Inflammatory macrophage treated with lipopolysaccharide for 4 hours (primary cell): ENCODE data around the gene CYBB.
"Not testable (repeated sequence)": the region's sequence is repeated elsewhere in the genome, so short reads cannot be mapped to it uniquely, and the experiment has no call there.

ENCODE experiments used
- DNase-seq: peaks from one replicate; pipeline ENCODE4 v3.0.0-alpha.2; 2020

Gene CYBB

DNA sequence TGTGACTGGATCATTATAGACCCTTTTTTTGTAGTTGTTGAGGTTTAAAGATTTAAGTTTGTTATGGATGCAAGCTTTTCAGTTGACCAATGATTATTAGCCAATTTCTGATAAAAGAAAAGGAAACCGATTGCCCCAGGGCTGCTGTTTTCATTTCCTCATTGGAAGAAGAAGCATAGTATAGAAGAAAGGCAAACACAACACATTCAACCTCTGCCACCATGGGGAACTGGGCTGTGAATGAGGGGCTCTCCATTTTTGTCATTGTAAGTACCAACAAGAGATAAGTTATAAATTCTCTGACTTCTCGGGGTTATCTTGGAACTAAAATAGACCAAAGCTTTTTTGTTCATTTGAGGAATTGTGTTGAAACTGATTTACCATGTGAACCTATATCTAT, at the start of gene CYBB:
CYBB (plus strand) TSS at position 203 of the 400 bp plus-strand sequence; CDS start at position 222, 19 bp downstream.
- peak; percentile 78 for DNase-seq

DNA sequence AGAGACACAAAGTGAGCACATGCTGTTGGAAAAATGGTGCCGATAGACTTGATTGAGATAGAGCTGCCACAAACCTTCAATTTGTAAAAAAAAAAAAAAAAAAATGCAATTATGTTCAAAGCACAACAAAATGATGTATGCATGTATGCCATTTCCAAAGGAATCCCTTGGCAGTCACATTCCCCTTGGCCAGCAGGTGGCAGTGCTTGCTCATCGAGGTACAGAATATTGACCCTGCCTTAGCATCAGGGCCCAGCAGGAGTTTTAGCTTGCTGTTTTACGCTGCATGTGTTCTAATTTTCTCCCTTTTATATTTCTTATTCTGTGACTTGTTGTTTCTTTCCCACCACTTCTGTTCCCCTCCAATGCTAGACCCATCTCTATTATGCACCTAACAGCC, 34.5 kb upstream of the CYBB start:
- DNase-seq = peak; percentile 72

DNA sequence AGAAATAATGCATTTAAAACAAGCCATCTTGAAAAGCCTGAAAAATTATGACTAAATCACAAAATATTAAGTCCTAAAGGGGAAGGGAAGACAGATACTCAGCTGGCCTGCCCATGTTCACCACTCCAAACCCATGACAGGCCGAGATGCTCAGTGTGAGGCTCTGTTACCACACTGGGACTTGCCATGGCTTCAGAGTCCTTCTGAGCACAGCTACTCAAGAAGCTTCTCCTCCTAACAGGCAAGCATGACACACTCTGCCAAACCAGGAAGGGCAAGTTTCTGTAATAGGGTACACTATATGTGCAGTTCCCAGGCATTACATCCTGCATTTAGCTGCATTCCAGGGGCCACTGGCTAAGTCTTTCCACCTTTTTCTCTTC, 34.0 kb upstream of the CYBB start:
- DNase-seq = peak; percentile 62

DNA sequence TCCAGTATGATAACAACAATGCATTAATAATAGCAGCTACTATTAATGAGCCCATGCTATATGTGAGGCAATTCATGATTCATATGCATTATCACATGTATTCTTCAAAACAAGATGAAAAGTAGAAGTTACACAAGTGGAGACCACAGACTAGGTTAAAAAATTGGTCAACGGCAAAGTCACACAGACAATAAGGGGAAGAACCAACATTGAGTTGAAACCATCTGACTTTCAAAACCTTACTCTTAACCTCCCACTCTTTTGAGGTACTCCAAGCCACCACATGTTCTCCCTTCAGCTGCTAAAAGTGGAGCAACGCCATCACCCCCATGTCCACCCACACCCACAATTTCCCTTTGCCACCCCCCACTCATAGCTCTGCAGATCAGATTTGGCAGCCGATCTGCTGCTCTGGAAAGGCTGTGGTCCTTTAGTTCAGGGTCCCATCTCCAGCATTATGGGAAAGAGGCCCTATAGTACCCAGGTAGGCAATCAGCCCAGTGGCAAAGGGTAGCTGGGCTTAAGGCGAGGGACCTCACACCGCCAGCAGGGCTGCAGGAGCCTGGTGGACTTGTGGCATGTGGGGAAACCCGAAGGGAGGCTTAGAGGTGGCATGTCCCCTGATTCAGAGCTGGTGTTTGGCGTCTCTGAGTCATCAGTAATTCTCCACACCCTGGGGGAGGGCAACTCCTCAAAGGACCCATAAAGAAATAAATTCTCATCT, 33.5 kb upstream of the CYBB start:
- peak; percentile 90 for DNase-seq

DNA sequence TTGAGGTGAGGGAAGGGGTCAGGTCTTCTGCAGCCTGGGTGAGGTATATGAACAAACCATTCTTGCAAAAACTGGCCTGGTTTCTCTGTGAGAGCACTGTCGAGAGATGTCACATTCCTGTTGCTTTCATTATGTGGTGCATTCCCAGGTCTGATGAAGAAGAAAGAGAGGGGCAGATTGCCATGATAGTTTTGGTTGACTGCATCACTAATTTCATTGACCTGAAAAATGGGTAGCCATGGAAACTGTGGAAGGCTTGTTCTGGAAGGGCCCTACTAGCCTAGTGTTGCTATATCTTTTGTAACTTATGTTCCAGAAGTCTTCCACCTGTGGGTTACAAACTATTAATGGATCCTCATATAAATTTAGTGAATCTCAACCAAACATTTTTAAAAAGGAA, 32.9 kb upstream of the CYBB start:
- DNase-seq = no peak

DNA sequence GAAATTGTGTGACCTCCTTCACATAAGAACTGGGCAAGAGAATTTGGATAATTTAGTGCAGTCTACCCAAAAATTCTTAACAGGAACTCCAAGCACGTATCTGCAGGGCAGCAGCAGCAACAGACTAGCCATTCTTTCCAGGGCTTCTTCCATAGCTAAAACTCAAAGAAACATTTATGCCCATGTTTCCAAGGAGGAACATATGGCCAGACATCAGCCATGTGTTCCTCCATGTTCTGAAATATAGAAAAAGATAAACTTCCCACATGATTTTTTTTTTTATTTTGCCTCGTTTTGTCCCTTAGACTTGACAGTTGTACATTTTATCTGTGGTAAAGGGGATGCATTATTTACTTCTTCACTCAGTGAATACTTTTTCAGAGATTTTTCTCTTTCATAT, 27.6 kb upstream of the CYBB start:
- no peak for DNase-seq

DNA sequence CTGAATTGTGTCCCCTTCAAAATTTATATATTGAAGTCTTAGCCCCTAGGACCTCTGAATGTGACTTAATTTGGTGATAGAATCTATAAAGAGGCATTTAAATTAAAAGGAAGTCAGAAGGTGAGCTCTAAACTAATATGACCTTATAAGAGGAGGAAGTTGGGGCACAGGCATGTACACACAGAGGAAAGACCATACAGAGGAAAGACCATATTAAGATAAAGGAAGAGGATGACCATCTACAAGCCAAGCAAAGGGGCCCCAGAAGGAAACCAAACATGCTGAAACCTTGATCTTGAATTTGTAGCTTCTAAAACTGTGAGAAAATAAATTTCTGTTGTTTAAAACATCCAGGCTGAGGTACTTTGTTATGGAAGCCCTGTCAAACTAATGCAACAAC, 26.9 kb upstream of the CYBB start:
- DNase-seq = peak; percentile 51

DNA sequence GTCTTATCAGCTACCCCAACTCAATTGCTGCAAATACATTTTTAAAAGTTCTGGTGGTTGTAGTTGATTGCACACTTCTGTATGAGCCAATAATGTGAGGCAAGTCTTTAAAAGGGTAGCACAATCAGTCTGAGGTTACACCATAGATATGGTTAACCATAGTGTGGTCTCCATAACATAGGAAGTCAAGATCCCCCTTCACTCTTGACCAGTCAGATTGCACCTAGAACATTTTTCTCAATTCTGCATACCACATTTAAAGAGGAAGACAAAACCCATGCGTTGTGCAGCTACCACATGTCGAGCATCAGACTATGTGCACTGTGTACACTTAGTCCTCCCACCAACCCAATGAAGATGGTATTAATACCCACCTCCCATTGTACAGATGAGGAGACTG, 26.5 kb upstream of the CYBB start:
- peak; percentile 47 for DNase-seq

DNA sequence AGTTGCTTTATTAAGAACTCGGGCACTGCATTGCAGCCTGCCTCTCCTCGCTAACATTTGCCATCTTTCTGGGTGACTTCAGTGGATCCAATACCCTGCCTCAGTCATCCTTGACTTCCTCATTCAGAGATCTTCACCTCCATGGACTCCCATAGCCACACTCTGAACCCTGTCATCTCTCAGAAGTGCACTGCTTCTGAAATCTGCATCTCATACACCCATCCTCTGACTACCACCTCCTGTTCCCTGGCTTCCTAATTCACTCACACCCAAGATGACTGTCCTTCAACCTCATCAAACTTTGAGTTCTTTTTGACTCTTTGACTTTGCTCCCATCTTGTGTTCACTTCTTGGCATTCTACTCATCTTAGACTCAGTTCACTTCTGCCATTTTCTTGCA, 25.3 kb upstream of the CYBB start:
- no peak for DNase-seq

DNA sequence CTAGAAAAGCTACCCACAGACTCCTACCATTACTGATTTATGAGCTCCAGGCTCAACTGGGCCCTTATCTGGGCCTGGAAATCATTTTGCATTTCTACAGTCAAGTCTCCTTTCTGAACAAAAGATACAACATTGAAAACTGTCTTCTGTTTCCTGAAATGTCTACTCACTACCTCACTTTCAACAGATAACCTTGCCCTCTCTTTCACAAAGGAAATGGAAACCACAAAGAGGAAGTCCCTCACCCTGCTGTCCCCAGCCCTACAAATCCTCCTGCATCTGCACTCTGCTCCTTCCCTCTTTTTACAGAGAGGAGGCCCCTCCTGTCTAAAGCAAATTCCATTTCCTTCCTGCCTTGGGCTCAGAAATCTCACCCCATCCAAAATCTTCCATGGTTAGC, 24.8 kb upstream of the CYBB start:
- peak; percentile 80 for DNase-seq

DNA sequence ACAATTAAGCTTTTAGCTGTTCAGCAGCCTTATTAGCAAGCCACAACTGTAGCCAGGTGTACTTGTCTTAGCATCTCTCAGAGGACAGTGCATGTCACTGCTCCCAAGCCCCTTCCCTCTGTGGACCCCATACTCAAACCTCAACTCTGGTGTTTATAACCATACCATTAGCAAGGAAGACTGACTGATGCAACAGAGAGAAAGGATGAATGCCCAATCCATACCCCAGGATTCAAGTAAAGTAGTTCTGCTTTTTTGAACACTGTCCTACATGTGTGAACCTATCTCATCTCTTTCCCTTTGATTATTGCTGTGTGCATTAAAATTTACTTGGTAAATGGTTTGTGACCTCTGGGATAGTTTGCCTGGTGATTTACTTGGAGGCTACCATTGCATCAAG, 22.8 kb upstream of the CYBB start:
- no peak for DNase-seq

DNA sequence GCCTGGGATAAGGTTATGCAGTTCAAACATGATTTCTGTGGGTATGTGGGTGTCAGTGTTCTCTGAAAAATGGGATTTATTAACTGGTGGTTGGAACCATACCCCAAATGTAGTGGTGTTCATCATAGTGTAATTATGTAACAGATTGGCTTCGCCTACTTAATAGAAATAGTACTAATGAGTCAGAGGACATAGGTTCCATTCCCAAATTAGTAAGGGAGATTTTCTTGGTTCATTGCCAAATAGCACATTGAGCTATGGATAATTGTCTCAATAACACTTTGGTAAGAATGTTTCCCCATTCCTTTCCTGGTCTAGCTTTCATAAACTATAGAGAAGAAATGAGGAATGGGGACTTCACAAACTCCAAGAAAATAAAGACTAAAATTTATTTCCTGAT, 20.5 kb upstream of the CYBB start:
- peak; percentile 44 for DNase-seq

DNA sequence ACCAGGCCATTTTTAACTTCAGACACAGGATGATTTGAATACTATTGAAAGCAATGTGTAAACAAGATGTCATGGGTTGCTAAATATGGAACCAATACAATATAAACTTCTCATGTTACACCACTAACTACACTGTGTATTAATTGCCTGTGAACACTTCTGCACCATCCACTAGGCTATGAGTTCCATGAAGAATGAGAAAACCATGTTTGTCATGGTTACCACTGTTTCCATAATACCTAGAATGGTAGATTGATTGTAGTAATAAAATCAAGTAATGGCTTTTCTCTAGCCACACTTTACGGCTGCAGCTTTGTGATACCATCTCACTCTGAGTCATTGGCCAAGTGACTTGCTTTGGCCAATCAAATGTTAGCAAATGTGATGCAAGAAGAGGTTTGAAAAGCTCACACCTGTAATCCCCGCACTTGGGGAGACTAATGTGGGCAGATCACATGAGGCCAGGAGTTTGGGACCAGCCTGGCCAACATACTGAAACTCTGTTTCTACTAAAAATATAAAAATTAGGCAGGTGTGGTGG, 19.9 kb upstream of the CYBB start:
- no peak for DNase-seq

DNA sequence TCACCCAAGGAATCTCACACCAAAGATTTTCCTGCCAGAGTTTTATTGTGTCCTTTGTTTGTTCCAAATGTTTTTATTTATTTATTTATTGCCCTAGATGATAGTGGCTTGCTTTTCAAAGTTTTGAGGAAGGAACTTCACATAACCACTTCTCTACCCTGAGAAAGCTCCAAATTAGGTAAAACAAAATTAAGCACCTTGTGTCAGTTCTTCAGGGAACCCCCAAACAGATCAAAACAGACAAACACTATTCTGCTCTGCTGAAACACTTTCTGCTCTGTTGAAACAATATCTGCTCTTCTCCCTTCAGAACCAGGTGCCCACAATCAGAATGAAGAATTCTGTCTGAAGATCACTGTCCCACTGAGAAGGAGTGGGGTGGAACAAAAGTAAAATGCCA, 16.5 kb upstream of the CYBB start:
- no peak for DNase-seq

DNA sequence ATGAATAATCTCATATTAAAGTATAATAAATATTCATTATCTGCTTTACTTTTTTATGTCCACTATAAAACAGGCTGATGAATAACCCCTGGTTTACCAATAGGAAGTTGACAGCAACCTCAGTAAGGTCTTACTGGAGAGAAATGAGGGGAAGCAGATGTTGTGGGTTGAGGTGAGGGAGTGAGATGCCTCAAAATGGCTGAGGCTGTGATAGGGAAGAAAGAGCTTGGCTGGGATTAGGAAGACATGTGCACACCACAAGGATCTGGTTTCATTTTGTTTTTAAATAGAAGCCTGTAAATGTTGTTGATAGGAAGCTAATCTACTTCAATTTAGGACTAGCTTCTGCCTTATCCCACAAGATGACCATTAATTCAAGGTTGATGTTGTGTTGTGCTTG, 14.4 kb upstream of the CYBB start:
- no peak for DNase-seq

DNA sequence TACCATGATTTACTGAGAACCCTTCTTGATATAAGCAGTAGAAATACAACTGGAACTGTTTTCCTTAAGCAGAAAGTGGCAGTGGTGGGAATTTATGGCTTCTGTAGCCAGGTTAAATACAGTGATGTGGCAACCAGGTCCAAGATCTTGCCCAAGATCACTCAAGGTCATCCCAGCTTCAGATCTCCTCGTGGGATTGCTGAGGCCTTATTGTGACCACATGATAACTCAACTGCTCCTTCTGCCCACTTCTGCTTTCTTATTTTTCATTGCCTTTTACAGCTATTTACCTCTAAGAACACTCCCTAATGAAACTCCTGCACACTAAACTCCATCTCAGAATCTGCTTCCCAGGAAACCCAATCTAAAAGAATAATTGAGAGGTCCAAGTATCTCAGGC, 12.4 kb upstream of the CYBB start:
- peak; percentile 48 for DNase-seq

DNA sequence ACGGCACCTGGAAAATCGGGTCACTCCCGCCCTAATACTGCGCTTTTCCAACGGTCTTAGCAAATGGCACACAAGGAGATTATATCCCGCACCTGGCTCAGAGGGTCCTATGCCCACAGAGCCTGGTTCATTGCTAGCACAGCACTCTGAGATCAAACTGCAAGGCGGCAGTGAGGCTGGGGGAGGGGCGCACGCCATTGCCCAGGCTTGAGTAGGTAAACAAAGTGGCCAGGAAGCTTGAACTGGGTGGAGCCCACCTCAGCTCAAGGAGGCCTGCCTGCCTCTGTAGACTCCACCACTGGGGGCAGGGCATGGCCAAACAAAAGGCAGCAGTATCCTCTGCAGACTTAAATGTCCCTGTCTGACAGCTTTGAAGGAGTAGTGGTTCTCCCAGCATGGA, 11.0 kb upstream of the CYBB start:
- DNase-seq = not testable (repeated sequence)

DNA sequence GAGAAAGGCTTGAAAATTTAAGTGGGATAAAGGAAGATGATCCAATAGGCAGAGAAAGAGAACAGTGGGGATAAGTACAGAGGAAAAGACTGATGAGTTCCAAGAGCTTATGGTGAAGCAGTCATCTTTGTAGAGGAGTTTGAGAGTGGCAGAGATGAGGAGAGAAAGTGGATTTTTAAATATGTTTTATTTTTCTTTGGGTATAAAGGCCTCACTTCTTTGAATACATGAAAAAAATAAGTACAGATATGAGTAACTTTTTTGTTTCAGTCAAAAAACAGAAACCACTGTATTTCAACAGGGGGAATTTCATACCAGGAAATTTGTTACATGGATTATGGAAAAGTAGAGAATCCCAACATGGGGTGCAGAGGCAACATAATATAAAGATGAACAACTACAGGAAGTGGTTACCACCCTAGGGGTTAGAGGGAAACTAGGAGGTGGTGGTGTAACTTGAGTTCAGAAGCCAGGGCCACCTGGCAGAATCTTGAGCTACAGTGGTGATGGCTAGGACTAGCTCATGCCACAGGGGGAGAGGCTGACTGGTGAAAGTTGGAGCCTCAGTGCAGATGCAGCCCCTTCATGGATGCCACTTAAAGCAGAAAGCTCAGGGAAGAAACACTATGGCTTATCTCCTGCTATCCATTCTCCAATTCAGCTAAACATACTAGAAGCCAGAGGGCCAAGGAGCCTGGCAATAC, 3.4 kb upstream of the CYBB start:
- no peak for DNase-seq

DNA sequence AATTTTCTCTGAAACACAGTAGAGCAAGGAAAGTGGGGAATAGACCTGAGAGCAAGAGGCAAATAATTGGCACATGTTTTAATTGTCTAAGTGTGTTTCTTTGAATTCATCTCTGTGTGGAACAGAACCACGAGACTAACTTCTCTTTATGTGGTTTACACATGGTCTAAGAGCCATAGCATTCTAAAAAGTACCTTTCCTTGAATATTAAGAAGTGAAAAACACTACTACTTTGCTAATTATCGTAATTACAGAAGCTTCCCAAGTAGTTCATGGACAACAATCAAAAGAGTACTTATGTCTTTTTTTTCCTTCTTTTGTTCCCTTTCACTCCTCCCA, 2.9 kb upstream of the CYBB start:
- no peak for DNase-seq

DNA sequence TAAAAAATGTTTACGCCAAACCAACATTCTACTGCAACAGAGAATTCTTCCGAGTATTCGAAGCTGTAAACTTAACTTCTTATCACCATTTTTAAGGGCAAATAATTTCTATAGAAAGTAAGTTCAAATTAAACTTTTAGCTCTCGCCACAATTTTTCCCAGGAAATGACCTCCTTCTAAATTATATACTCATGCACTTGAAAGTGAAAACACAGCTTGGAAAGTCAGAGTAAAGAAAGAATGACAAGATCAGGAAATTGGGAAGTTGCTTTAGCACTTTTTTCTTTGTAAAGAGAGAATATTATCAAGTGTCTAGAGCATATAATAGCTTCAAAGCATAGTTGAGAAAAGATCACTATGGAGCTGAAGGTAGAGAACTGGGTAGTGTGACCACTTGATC, 1.2 kb downstream of the CYBB start:
- DNase-seq = peak; percentile 51

DNA sequence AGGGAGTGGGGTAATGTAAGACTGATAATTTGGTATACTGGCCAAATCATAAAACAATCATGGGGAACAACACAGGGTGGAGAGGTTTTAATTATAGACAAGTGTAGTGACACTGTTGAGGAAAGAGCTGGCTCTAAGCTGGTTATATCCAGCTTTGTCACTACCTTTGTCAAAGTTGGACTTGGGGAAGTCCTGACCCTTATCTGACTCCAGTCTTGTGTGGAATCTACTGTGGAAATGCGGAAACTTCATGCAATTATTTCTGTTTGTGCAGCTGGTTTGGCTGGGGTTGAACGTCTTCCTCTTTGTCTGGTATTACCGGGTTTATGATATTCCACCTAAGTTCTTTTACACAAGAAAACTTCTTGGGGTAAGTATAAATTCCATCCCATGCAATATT, 2.0 kb downstream of the CYBB start:
- DNase-seq = peak; percentile 70

DNA sequence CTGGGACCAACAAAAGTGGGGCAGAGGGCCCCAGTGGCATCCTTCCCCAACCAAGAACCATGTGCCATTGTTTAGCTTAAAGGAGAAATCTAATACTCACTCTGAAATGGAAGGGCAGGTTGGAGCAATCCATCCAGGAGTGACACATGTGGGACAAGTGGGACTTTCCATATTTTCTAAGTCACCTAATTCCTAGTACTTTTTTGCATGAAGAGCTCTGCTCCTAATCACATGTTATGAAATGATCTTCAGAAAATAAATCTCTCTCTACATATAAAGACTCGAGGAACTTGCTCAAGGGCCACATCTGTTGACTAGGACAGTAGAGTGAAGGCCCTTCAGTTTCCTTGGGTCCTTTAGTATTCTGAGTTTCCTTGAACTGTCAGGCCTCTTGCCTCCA, 2.5 kb downstream of the CYBB start:
- peak; percentile 51 for DNase-seq

DNA sequence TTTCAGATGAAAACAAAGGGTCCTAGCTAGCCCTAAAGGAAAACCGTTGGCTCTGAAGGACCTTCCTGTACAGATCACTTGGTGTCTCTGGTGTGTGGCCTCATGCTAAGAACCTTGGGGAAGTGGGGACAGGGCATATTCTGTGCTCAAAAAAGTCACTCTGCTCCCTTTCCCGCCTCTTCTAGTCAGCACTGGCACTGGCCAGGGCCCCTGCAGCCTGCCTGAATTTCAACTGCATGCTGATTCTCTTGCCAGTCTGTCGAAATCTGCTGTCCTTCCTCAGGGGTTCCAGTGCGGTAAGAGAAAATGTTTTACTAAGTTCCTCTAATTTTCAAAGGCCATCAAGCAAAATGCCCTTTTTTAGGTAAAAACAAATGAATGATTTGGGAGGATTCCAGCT, 3.4 kb downstream of the CYBB start:
- peak; percentile 51 for DNase-seq

DNA sequence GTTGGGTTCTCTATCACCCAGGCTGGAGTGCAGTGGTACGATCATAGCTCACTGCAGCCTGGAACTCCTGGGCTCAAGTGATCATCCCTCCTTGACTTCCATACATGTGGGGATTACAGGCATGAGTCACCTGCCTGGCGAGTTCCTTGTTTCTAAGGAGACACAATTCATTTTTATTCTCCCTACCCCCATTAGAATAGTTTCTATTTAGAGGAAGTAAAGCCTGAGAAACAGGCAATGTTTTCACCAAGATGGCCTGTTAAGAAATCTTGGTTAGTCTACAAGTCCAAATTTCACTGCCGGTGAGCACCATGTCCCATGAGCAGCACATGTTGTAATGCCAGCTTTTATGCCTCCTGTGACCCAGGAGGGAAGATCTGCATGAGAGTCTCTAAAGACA, 5.7 kb downstream of the CYBB start:
- peak; percentile 96 for DNase-seq
